SU-DHL-6 (cell line): ENCODE data around the gene FSHR.

Source experiments
- H2AFZ ChIP-seq: fragments of 200-600 bp; sonication (generic); 2 replicates; pipeline ENCODE4 v1.6.1; 2014; ENCODE audit warnings: low read depth, mild to moderate bottlenecking, moderate library complexity, mixed read lengths, antibody characterized with exemption, low read length; ENCODE audit not compliant: severe bottlenecking
- H3F3A ChIP-seq: fragments of 200-600 bp; shearing (Covaris generic); 2 replicates; pipeline ENCODE4 v1.6.0; 2016; ENCODE audit warnings: antibody characterized with exemption, mild to moderate bottlenecking; ENCODE audit not compliant: insufficient read depth
- H3K27ac ChIP-seq: fragments of 200-600 bp; sonication (generic); 2 replicates; pipeline ENCODE4 v1.5.1; 2016; ENCODE audit warnings: low read depth, mild to moderate bottlenecking, low read length, moderate library complexity, mixed read lengths
- H3K27me3 ChIP-seq: fragments of 200-600 bp; sonication (generic), shearing (Covaris generic); 2 replicates; pipeline ENCODE4 v1.6.0; 2014; ENCODE audit warnings: mild to moderate bottlenecking, low read length
- H3K36me3 ChIP-seq: fragments of 200-600 bp; sonication (generic); 2 replicates; pipeline ENCODE4 v1.6.1; 2014; ENCODE audit warnings: mild to moderate bottlenecking, low read length, mixed read lengths
- H3K4me2 ChIP-seq: fragments of 300-600, 200-600 bp; shearing (Covaris generic), sonication (generic); 2 replicates; pipeline ENCODE4 v1.6.0; 2014; ENCODE audit warnings: low read length, low read depth, mild to moderate bottlenecking; ENCODE audit not compliant: poor library complexity, severe bottlenecking
- H3K4me3 ChIP-seq: fragments of 200-600 bp; sonication (generic); 2 replicates; pipeline ENCODE4 v1.5.1; 2014; ENCODE audit warnings: antibody characterized with exemption, low read length, mild to moderate bottlenecking, mixed read lengths; ENCODE audit not compliant: insufficient read depth, poor library complexity, severe bottlenecking
- H3K79me2 ChIP-seq: fragments of 200-600 bp; sonication (generic); 2 replicates; pipeline ENCODE4 v1.6.1; 2014; ENCODE audit warnings: mild to moderate bottlenecking, low read length, moderate library complexity; ENCODE audit not compliant: insufficient read depth
- H3K9ac ChIP-seq: fragments of 200-600 bp; sonication (generic); 2 replicates; pipeline ENCODE4 v1.7.0; 2014; ENCODE audit warnings: mild to moderate bottlenecking, low read length
- H3K9me2 ChIP-seq: fragments of 200-600 bp; sonication (generic); replicated peaks from 2 replicates; pipeline ENCODE4 v1.6.1; 2014; ENCODE audit warnings: low read length; ENCODE audit not compliant: insufficient read depth
- H3K9me3 ChIP-seq: fragments of 200-600 bp; sonication (generic); 2 replicates; pipeline ENCODE4 v1.6.1; 2014; ENCODE audit warnings: low read length, mixed read lengths; ENCODE audit not compliant: insufficient read depth
- H4K20me1 ChIP-seq: fragments of 200-600 bp; sonication (generic); 2 replicates; pipeline ENCODE4 v1.6.1; 2014; ENCODE audit warnings: low read depth, mild to moderate bottlenecking, antibody characterized with exemption, low read length, moderate library complexity, mixed read lengths
- CTCF ChIP-seq: fragments of 200-600 bp; sonication (generic); IDR thresholded peaks from one replicate; pipeline ENCODE4 v1.5.1; 2017; ENCODE audit warnings: antibody characterized with exemption, mild to moderate bottlenecking, low read length, moderate library complexity; ENCODE audit not compliant: insufficient read depth, poor library complexity, severe bottlenecking
- EZH2phosphoT487 ChIP-seq: fragments of 200-600 bp; sonication (generic), shearing (Covaris generic); conservative IDR thresholded peaks from 2 replicates; pipeline ENCODE4 v1.6.1; 2018; ENCODE audit warnings: mild to moderate bottlenecking, antibody characterized with exemption, low read length, moderate library complexity, mixed read lengths

Gene FSHR

GRCh38 chr2:48914477-48915089 lies 239.7 kb downstream of the FSHR start:
- no peaks in the 10 kb centered on the region for H3K36me3 ChIP-seq
- no peak overlapping the region for H3K4me3 ChIP-seq
- H3K9me3 ChIP-seq: no peaks in the 10 kb centered on the region
- H3K27ac ChIP-seq: no peak overlapping the region
- no peak overlapping the region for H2AFZ ChIP-seq
- no peaks in the 10 kb centered on the region for H3K9me2 ChIP-seq
- H4K20me1 ChIP-seq: no peaks in the 10 kb centered on the region
- no peaks in the 10 kb centered on the region for H3F3A ChIP-seq
- no peak overlapping the region for H3K4me2 ChIP-seq
- no peak for TF ChIP-seq EZH2phosphoT487
- no peak for TF ChIP-seq CTCF
- H3K27me3 ChIP-seq: no peaks in the 10 kb centered on the region
- H3K79me2 ChIP-seq: no peaks in the 10 kb centered on the region
- no peak overlapping the region for H3K9ac ChIP-seq
